Measurements from ENCODE around the gene NQO1. TPM values are rescaled to one million over a fixed set of nuclear protein-coding genes. Genes with fewer than 3 reads are reported as not detected.

Gene NQO1
- total RNA-seq, 2 donors from 2014 or later = 126 to 141 TPM

DNA sequence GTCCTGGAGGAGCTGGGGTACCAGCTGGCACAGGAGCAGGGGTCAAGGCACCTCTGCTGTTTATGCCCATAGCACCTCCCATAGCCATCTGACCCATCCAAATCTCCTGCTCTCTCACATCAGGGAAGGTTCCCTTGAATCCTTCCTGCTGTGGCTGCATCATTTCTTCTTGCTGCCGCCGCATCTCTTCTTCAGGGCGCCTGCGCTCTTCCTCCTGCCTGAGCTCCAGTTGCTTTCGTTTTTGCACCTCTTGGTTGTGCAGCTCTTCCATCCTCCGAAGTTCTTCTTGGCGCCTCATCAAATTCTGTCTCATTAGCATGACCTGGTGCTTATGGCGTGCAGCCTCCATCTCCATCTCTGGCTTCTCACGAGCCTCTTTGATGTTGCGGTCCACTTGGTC is 30.3 kb upstream of the NQO1 start:
- no peaks in the 10 kb centered on the region for H3K27me3 ChIP-seq (ENCODE audit: control insufficient read depth, insufficient read depth, low read length, poor library complexity, severe bottlenecking)
- DNase-seq = no peak
- H3K27me3 Mint-ChIP-seq (ENCODE audit: insufficient read depth) = peaks cover 8% of the 10 kb centered on the region
- H3K9me3 Mint-ChIP-seq = no peaks in the 10 kb centered on the region
- peaks cover 9% of the 10 kb centered on the region for H3K36me3 ChIP-seq (ENCODE audit: control insufficient read depth, insufficient read depth, low read length)
- TF ChIP-seq, protein P1, sequence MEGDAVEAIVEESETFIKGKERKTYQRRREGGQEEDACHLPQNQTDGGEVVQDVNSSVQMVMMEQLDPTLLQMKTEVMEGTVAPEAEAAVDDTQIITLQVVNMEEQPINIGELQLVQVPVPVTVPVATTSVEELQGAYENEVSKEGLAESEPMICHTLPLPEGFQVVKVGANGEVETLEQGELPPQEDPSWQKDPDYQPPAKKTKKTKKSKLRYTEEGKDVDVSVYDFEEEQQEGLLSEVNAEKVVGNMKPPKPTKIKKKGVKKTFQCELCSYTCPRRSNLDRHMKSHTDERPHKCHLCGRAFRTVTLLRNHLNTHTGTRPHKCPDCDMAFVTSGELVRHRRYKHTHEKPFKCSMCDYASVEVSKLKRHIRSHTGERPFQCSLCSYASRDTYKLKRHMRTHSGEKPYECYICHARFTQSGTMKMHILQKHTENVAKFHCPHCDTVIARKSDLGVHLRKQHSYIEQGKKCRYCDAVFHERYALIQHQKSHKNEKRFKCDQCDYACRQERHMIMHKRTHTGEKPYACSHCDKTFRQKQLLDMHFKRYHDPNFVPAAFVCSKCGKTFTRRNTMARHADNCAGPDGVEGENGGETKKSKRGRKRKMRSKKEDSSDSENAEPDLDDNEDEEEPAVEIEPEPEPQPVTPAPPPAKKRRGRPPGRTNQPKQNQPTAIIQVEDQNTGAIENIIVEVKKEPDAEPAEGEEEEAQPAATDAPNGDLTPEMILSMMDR (conservative IDR thresholded peaks at IDR 0.05) = no peak
- no peak overlapping the region for H3K4me3 Mint-ChIP-seq
- H3K4me1 Mint-ChIP-seq = peaks cover 6% of the 10 kb centered on the region
- 92 to 98% methylated on average over 10 of the region's 10 CpGs for WGBS, 2 experiments (ENCODE audit: insufficient coverage in 1 of 2, insufficient read length in 1 of 2)
- H3K4me3 ChIP-seq (ENCODE audit: low read length) = no peak overlapping the region
- H3K27ac ChIP-seq (ENCODE audit: low read depth, low read length) = no peak overlapping the region
- no peak overlapping the region for H3K9ac ChIP-seq (ENCODE audit: extremely low read depth, low read length, poor library complexity, severe bottlenecking)
- H3K4me1 ChIP-seq (ENCODE audit: control insufficient read depth, insufficient read depth, low read length) = no peaks in the 10 kb centered on the region
- H3K36me3 Mint-ChIP-seq (ENCODE audit: low read depth) = peaks cover 13% of the 10 kb centered on the region
- H3K27ac Mint-ChIP-seq = no peak overlapping the region
- no peaks in the 10 kb centered on the region for H3K9me3 ChIP-seq (ENCODE audit: control insufficient read depth, low read length)

DNA sequence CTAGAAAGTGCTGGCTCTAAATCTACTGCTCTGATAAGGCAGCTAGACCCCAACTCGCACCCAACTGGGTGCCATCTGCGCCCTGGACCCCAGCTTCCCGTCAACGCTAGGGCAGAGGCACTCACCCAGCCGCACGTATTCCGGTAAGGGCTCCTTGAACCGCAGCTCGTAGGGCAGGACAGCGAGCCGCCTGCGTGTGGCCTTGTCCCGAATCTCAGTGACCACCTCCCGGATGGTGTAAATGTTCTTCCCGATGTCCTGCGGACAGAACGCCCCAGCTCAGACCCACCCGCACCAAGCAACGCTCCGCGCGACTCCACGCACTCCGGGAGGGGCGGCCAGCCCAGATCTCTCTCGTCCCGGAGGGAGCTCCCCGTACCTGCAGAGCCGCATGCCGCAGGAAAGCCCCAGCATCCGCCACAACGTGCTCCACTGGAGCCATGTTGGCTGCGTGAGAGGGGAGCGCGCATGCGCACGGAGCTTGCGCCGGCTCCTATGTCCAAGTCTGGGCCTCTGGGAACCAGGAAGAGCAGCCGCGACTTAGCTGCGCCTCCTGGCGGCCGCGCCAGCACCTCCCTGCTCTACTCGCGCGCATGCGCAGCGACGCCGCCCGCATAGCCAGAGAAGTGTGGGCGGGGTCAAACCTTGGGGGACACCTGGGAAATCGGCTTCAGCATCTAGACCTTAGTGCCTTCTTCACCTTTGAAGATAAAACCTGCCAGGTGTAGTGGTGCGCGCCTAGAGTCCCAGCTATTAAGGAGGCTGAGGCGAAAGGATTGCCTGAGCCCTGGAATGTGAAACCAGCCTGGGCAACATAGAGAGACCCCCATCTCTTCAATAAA is 28.3 kb upstream of the NQO1 start, which contains the start of gene NOB1:
Gene NOB1, minus strand, starts transcription at position 458 of the 842 bp plus-strand sequence. Its CDS starts 16 bp downstream, at position 442.
- H3K27me3 Mint-ChIP-seq (ENCODE audit: insufficient read depth) = peaks cover 8% of the 10 kb centered on the region
- H3K27ac Mint-ChIP-seq = peak within 1 kb of the TSS; percentile 99
- TF ChIP-seq, protein P1 (conservative IDR thresholded peaks at IDR 0.05) = peak; percentile 98
- peaks cover 26% of the 10 kb centered on the region for H3K36me3 Mint-ChIP-seq (ENCODE audit: low read depth)
- peak within 1 kb of the TSS; percentile 98 for H3K4me3 Mint-ChIP-seq
- no peaks in the 10 kb centered on the region for H3K9me3 Mint-ChIP-seq
- Histone ChIP-seq H3K27me3 (ENCODE audit: control insufficient read depth, insufficient read depth, low read length, poor library complexity, severe bottlenecking) (no peaks in the 10 kb centered on the region), H3K9ac (ENCODE audit: extremely low read depth, low read length, poor library complexity, severe bottlenecking) (peak within 1 kb of the TSS; percentile 91), H3K9me3 (ENCODE audit: control insufficient read depth, low read length) (no peaks in the 10 kb centered on the region), H3K36me3 (ENCODE audit: control insufficient read depth, insufficient read depth, low read length) (peaks cover 27% of the 10 kb centered on the region), H3K27ac (ENCODE audit: low read depth, low read length) (no peak within 1 kb of the TSS), H3K4me3 (ENCODE audit: low read length) (peak within 1 kb of the TSS; percentile 100), H3K4me1 (ENCODE audit: control insufficient read depth, insufficient read depth, low read length) (no peaks in the 10 kb centered on the region)
- peaks cover 6% of the 10 kb centered on the region for H3K4me1 Mint-ChIP-seq
- WGBS, 2 experiments (ENCODE audit: insufficient coverage in 1 of 2, insufficient read length in 1 of 2) = 1% methylated on average over 34 to 58 of the region's 58 CpGs
- DNase-seq = peak; percentile 99

DNA sequence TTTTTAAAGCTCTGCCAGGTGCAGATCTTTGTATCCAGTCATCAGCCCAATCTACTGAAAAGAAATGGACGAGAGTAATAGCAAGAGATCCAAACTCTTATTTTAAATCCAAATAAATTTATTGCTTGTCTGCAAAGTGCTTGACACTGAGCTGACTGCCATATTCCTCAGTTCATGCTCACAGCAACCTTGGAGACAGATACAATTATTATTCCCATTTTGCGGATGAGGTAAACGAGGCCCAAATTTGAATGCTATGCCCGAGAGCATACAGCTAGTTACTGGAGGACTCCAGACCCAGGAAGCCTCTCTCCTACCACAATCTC is 27.7 kb upstream of the NQO1 start:
- Mint-ChIP-seq H3K36me3 (ENCODE audit: low read depth) (peaks cover 29% of the 10 kb centered on the region), H3K27ac (peak overlapping the region; percentile 99), H3K4me1 (peaks cover 6% of the 10 kb centered on the region), H3K27me3 (ENCODE audit: insufficient read depth) (peaks cover 8% of the 10 kb centered on the region), H3K4me3 (peak overlapping the region; percentile 98), H3K9me3 (no peaks in the 10 kb centered on the region)
- Histone ChIP-seq H3K9me3 (ENCODE audit: control insufficient read depth, low read length) (no peaks in the 10 kb centered on the region), H3K4me3 (ENCODE audit: low read length) (peak overlapping the region; percentile 100), H3K4me1 (ENCODE audit: control insufficient read depth, insufficient read depth, low read length) (no peaks in the 10 kb centered on the region), H3K27ac (ENCODE audit: low read depth, low read length) (no peak overlapping the region), H3K27me3 (ENCODE audit: control insufficient read depth, insufficient read depth, low read length, poor library complexity, severe bottlenecking) (no peaks in the 10 kb centered on the region), H3K9ac (ENCODE audit: extremely low read depth, low read length, poor library complexity, severe bottlenecking) (peak overlapping the region; percentile 91), H3K36me3 (ENCODE audit: control insufficient read depth, insufficient read depth, low read length) (peaks cover 33% of the 10 kb centered on the region)
- 6 to 8% methylated on average over 3 to 4 of the region's 4 CpGs for WGBS, 2 experiments (ENCODE audit: insufficient coverage in 1 of 2, insufficient read length in 1 of 2)
- TF ChIP-seq, protein P1 (conservative IDR thresholded peaks at IDR 0.05) = no peak
- no peak for DNase-seq
